8988T (cell line): ENCODE measurements around the gene MUC12.
"Not testable (repeated sequence)": the region's sequence is repeated elsewhere in the genome, so short reads cannot be mapped to it uniquely, and the experiment has no call there.

Source experiments
- DNase-seq: peaks from one replicate; pipeline ENCODE4 v3.0.0; 2011

MUC12 gene

DNA sequence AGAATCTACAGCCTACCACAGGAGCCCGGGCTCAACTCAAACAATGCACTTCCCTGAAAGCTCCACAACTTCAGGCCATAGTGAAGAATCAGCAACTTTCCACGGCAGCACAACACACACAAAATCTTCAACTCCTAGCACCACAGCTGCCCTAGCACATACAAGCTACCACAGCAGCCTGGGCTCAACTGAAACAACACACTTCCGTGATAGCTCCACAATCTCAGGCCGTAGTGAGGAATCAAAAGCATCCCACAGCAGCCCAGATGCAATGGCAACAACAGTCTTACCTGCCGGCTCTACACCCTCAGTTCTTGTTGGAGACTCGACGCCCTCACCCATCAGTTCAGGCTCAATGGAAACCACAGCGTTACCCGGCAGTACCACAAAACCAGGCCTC is 22.3 kb downstream of the MUC12 start:
- DNase-seq, result no peak

DNA sequence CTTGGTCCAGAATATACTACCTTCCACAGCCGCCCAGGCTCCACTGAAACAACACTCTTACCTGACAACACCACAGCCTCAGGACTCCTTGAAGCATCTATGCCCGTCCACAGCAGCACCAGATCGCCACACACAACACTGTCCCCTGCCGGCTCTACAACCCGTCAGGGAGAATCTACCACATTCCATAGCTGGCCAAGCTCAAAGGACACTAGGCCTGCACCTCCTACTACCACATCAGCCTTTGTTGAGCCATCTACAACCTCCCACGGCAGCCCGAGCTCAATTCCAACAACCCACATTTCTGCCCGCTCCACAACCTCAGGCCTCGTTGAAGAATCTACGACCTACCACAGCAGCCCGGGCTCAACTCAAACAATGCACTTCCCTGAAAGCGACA is 22.9 kb downstream of the MUC12 start:
- DNase-seq, result not testable (repeated sequence)

DNA sequence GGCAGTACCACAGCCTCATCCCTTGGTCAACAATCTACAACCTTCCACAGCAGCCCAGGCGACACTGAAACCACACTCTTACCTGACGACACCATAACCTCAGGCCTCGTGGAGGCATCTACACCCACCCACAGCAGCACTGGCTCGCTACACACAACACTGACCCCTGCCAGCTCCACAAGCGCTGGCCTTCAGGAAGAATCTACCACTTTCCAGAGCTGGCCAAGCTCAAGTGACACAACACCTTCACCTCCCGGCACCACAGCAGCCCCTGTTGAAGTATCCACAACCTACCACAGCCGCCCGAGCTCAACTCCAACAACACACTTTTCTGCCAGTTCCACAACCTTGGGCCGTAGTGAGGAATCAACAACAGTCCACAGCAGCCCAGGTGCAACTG is 25.3 kb downstream of the MUC12 start:
- DNase-seq, result not testable (repeated sequence)

DNA sequence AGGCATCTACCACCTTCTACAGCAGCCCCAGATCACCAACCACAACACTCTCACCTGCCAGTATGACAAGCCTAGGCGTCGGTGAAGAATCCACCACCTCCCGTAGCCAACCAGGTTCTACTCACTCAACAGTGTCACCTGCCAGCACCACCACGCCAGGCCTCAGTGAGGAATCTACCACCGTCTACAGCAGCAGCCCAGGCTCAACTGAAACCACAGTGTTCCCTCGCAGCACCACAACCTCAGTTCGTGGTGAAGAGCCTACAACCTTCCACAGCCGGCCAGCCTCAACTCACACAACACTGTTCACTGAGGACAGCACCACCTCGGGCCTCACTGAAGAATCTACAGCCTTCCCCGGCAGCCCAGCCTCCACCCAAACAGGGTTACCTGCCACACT is 29.2 kb downstream of the MUC12 start:
- DNase-seq, result not testable (repeated sequence)

DNA sequence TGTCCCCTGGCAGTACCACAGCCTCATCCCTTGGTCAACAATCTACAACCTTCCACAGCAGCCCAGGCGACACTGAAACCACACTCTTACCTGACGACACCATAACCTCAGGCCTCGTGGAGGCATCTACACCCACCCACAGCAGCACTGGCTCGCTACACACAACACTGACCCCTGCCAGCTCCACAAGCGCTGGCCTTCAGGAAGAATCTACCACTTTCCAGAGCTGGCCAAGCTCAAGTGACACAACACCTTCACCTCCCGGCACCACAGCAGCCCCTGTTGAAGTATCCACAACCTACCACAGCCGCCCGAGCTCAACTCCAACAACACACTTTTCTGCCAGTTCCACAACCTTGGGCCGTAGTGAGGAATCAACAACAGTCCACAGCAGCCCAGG is 30.0 kb downstream of the MUC12 start:
- DNase-seq, result not testable (repeated sequence)

DNA sequence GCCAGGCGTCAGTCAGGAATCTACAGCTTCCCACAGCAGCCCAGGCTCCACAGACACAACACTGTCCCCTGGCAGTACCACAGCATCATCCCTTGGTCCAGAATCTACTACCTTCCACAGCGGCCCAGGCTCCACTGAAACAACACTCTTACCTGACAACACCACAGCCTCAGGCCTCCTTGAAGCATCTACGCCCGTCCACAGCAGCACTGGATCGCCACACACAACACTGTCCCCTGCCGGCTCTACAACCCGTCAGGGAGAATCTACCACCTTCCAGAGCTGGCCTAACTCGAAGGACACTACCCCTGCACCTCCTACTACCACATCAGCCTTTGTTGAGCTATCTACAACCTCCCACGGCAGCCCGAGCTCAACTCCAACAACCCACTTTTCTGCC is 30.7 kb downstream of the MUC12 start:
- not testable (repeated sequence) for DNase-seq

DNA sequence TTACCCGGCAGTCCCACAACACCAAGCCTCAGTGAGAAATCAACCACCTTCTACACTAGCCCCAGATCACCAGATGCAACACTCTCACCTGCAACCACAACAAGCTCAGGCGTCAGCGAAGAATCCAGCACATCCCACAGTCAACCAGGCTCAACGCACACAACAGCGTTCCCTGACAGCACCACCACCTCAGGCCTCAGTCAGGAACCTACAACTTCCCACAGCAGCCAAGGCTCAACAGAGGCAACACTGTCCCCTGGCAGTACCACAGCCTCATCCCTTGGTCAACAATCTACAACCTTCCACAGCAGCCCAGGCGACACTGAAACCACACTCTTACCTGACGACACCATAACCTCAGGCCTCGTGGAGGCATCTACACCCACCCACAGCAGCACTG is 33.0 kb downstream of the MUC12 start:
- not testable (repeated sequence) for DNase-seq

DNA sequence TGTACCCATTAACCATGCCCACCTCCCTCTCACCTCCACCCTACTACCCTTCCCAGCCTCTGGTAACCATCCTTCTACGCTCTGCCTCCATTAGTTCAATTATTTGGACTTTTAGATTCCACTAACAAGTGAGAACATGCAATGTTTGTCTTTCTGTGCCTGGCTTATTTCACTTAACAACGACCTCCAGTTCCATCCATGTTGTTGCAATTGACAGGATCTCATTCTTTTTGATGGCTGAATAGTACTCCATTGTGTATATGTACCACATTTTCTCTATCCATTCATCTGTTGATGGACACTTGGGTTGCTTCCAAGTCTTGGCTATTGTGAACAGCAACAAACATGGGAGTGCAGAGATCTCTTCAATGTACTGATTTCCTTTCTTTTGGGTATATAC is 38.0 kb downstream of the MUC12 start:
- DNase-seq, result not testable (repeated sequence)

DNA sequence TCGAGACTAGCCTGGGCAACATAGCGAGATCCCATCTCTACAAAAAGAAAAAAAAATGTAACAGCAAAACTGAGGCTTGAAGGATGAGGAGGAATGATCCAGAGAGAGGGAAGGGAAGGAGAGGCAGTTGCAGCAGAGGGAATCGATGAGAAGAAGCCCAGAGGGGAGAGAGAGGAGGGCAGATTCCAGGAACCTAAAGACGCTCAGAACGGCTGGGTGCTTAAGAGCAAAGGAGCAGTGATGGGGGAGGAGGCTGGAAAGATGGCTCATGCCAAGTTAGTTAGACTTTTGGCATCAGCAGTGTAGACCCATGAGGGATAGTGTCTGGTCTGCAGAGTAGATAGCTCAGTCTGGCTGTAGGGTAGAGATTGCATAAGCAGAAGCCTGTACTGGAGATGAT is 40.3 kb downstream of the MUC12 start:
- DNase-seq, result no peak

DNA sequence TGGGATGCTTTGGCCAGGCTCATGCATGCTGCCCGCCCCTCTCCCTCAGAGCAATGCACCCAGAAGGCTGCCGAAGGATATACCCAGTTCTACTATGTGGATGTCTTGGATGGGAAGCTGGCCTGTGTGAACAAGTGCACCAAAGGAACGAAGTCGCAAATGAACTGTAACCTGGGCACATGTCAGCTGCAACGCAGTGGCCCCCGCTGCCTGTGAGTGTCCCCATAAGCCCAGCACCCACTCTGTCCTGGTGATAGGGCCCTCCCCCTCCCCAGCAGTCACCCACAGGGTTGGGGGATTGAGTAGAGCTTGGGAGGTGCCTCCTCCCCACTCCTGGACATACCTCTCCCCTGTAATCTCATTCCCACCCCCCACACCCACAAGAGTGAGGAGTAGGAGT is 43.6 kb downstream of the MUC12 start:
- DNase-seq, result no peak

DNA sequence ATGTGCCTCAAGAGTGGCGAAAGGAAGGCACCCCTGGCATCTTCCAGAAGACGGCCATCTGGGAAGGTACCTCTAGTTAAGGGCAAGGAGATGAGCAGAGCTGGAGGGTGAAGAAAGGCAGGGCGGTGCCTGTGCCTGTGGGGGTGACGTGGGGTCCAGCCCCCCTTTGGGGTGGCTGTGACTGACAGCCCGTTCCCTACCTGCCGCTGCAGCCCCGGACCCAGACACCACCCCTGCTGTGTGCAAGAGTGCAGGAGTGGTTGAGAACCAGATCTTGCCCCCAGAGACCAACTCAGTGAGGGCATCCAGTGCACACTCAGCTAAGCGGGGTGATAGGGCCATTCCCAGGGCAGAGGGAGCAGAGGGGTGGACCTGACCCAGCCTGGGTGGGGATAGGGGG is 46.3 kb downstream of the MUC12 start:
- no peak for DNase-seq

DNA sequence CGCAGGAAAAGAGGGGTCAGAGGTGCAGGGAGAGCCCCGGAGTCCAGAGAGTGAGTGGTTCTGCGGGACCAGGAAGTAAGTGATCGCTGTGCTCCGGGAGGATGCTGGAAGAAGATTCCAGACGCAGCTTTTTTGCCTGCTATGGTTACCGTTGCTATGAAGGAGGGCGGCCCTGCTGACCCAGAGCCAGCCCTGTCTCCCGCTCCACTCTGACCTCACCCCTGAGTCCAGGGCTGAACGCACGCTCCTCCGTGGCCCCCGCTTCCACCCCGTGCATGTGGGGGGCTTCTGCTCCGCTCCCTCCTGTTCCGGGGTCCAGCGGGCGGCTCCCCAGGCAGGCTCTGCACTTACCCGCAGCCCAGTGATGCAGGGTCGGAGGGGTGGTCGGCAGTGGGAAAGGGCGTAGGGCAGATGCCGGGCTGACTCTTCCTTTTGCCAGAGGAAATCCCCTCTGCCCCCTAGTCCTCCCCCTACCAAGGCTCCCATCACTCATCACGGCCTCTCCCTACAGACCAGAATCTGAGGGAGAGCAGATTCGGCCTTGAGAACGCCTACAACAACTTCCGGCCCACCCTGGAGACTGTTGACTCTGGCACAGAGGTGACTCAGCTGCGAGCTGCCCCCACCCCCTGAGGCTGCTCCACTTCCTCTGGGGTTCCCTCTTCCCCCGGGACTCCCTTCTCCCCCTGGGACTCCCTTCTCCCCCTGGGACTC is 47.9 kb downstream of the MUC12 start:
- DNase-seq, result peak; percentile 56

DNA sequence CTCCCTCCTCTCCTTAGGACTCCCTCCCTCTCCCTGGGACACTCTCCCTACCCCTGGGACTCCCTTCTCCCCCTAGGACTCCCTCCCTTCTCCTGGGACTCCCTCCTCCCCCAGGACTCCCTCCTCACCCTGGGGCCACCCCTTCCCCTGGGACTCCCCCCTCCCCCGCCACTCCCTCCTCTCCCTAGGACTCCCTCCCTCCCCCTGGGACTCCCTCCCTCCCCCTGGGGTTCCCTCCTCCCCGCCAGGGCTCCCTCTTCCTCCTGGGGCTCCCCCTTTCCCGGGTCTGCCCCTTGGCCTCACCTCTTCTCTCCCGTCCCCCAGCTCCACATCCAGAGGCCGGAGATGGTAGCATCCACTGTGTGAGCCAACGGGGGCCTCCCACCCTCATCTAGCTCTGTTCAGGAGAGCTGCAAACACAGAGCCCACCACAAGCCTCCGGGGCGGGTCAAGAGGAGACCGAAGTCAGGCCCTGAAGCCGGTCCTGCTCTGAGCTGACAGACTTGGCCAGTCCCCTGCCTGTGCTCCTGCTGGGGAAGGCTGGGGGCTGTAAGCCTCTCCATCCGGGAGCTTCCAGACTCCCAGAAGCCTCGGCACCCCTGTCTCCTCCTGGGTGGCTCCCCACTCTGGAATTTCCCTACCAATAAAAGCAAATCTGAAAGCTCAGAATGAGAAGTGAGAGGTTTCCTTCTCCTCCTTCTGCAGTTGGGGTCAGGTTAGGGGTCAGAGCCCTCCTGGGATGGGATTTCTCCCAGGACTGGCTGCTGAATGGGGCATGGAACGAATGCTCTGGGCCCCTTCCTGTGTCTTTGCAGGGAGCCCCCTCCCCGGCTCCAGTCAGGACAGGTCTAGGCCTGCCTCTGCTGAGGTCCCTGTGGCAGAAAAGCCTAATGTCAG is 49.2 kb downstream of the MUC12 start:
- no peak for DNase-seq

DNA sequence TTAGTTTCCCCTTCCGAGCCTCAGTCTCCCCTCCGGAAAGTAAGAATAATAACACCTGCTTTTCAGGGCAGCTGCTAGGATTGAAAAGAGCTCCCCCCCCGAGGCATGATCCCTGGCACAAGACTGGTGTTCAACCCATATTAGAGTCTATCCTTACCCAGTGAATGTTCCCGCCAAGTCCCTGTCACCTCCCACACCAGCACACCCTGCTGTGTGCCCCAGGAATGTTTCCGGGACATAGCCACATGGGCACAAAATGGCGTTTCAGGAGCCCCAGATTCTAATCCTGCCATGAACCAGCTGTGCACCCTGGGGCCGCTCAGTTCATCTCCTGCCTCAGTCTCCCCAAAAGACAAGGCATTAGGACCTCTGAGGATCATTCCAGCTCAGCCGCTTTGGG is 51.1 kb downstream of the MUC12 start:
- DNase-seq, result no peak

DNA sequence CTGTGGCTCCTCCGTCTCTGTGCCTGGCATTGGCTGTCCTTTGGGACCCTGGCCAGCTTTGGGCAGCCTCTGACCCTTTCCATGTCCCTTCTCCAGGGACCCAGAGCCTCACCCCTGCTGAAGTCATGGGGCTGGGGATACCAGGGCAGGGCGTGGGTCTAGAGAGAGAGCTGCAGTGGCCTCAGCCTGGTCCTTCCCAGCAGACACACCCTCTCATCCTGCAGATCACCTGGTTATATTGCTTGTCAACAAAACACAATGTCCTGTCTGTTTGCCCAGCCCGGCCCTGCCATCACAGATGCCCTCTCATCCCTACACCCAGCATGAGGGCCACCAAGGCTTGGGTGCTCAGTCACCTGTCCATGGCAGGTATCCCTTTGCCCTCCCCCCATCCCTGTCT is 52.3 kb downstream of the MUC12 start:
- DNase-seq, result no peak

DNA sequence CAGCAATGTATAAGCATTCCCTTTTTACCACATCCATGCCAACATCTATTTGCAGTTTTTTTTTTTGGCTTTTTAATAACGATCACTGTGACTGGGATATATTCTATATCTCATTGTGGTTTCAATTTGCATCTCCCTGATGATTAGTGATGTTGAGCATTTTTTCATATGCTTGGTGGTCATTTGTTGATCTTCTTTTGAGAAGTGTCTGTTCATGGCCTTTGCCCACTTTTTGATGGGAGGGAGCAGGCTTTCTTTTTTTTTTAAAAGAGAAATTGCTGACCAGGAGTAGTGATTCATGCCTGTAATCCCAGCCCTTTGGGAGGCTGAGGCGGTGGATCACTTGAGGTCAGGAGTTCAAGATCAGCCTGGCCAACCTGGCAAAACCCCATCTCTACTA is 54.5 kb downstream of the MUC12 start:
- DNase-seq, result no peak

DNA sequence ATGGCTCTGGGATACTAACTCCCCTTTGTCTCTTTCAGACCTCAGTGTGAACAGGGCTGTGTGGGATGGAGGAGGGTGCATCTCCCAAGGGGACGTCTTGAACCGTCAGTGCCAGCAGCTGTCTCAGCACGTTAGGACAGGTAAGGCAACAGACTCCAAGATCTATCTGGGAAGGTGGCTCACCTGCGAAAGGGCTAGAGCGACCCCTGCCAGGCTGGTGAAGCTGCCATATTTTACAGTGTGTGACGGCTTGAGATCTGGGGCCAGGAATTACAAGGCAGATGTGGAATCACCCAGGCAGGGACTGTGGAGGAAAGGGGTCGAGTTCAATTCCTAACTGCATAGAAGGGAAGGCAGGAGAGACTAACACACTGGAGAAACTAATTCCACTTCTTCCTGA is 61.7 kb downstream of the MUC12 start:
- DNase-seq, result no peak

DNA sequence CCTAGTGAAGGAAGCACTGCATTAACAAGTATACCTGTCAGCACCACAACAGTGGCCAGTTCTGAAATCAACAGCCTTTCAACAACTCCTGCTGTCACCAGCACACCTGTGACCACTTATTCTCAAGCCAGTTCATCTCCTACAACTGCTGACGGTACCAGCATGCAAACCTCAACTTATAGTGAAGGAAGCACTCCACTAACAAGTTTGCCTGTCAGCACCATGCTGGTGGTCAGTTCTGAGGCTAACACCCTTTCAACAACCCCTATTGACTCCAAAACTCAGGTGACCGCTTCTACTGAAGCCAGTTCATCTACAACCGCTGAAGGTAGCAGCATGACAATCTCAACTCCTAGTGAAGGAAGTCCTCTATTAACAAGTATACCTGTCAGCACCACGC is 66.6 kb downstream of the MUC12 start:
- DNase-seq, result no peak

DNA sequence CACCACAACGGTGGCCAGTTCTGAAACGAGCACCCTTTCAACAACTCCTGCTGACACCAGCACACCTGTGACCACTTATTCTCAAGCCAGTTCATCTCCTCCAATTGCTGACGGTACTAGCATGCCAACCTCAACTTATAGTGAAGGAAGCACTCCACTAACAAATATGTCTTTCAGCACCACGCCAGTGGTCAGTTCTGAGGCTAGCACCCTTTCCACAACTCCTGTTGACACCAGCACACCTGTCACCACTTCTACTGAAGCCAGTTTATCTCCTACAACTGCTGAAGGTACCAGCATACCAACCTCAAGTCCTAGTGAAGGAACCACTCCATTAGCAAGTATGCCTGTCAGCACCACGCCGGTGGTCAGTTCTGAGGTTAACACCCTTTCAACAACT is 71.9 kb downstream of the MUC12 start:
- DNase-seq, result not testable (repeated sequence)

DNA sequence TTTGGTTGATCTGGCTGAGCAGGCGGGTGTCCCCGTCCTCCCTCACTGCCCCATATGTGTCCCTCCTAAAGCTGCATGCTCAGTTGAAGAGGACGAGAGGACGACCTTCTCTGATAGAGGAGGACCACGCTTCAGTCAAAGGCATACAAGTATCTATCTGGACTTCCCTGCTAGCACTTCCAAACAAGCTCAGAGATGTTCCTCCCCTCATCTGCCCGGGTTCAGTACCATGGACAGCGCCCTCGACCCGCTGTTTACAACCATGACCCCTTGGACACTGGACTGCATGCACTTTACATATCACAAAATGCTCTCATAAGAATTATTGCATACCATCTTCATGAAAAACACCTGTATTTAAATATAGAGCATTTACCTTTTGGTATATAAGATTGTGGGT is 89.0 kb downstream of the MUC12 start:
- no peak for DNase-seq

DNA sequence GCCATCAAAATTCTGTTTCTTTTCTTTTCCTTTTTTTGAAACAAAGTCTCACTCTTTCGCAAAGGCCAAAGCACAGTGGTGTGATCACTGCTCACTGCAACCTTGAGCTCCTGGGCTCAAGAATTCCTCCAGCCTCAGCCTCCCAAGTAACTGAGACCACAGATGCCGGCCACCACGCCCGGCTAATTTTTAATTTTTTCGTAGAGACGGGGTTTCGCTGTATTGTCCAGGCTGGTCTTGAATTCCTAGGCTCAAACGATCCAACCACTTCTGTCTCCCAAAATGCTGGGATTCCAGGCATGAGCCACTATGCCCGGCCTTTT is 90.2 kb downstream of the MUC12 start:
- DNase-seq, result no peak

DNA sequence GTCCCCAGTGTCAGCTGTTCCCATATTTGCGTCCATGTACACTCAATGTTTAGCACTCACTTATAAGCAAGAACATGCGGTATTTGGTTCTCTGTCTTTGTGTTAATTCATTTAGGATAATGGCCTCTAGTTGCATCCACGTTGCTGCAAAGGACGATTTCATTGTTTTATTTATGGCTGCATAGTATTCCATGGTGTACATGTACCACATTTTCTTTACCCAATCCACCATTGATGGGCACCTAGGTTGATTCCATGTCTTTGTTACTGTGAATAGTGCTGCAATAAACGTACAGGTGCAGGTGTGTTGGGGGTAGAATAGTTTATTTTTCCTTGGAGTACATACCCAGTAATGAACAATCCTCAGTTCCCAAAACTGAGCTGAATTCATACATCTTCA is 91.6 kb downstream of the MUC12 start:
- no peak for DNase-seq

DNA sequence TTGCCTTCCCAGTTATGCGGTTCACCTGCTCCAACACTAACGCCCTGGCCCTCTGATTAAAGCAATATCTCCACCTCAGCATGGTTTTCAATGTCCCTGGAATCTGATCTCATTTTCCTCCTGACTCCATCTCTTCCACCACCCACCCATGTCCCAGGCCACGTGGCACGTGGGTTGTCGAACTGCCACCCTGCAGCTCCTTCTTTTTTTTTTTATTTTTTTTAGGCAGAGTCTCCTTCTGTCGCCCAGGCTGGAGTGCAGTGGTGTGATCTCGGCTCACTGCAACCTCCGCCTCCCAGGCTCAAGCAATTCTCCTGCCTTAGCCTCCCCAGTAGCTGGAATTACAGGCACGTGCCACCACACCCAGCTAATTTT is 94.8 kb downstream of the MUC12 start:
- not testable (repeated sequence) for DNase-seq

DNA sequence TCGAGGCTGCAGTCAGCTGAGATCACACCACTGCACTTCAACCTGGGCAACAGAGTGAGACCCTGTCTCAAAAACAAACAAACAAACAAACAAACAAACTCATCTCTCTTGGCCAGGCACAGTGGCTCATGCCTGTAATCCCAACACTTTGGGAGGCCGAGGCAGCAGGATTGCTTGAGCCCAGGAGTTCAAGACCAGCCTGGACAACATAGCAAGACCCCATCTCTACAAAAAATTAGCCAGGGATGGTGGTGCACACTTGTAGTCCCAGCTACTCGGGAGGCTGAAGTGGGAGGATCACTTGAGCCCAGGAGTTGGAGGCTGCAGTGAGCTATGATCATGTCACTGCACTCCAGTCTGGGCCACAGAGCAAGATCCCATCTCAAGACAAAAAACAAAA is 95.8 kb downstream of the MUC12 start:
- not testable (repeated sequence) for DNase-seq
